H4 (cell line): ENCODE data around the gene ASL. TPM values are rescaled to one million over a fixed set of nuclear protein-coding genes. Genes with fewer than 3 reads are reported as not detected.
"Not testable (repeated sequence)": the region's sequence is repeated elsewhere in the genome, so short reads cannot be mapped to it uniquely, and the experiment has no call there.

Experiments
- DNase-seq: peaks from one replicate; pipeline ENCODE4 v3.0.0-alpha.2; 2015; ENCODE audit warnings: low spot score
- total RNA-seq: library from RNA; depleted of rRNA; stranded (reverse); fragments of >200 nt; shearing (Covaris generic); gene quantifications from 2 replicates; pipeline ENCODE4 v1.2.3, GENCODE V29; 2014; rRNA removed

ASL gene
- 48.8 and 50.2 TPM in 2 replicates for total RNA-seq

GRCh38 chr7:66075590-66076461 is at the start of gene ASL:
TSS of gene ASL (plus strand) at chr7:66075819. CDS start at chr7:66076082, 263 bp downstream.
- peak; percentile 90 for DNase-seq

- not testable (repeated sequence) for DNase-seq
Observed at GRCh38 chr7:66028342-66028741, 47.3 kb upstream of the ASL start.

- no peak for DNase-seq
Observed at GRCh38 chr7:66033471-66034385, 41.9 kb upstream of the ASL start.

- DNase-seq, result not testable (repeated sequence)
Observed at GRCh38 chr7:66034436-66035010, 41.1 kb upstream of the ASL start.

- no peak for DNase-seq
Observed at GRCh38 chr7:66036382-66036781, 39.2 kb upstream of the ASL start.

GRCh38 chr7:66036788-66037187 is 38.8 kb upstream of the ASL start:
- no peak for DNase-seq

GRCh38 chr7:66039094-66039670 is 36.4 kb upstream of the ASL start:
- no peak for DNase-seq

GRCh38 chr7:66043681-66044497 is 31.7 kb upstream of the ASL start:
- DNase-seq, result no peak

GRCh38 chr7:66044498-66044854 is 31.1 kb upstream of the ASL start:
- not testable (repeated sequence) for DNase-seq

GRCh38 chr7:66047426-66047825 is 28.2 kb upstream of the ASL start:
- peak; percentile 78 for DNase-seq

GRCh38 chr7:66049886-66050285 is 25.7 kb upstream of the ASL start:
- not testable (repeated sequence) for DNase-seq

GRCh38 chr7:66050337-66050957 is 25.2 kb upstream of the ASL start:
- no peak for DNase-seq

GRCh38 chr7:66050990-66051448 is 24.6 kb upstream of the ASL start:
- peak; percentile 99 for DNase-seq

GRCh38 chr7:66052447-66052846 is 23.2 kb upstream of the ASL start:
- no peak for DNase-seq

- no peak for DNase-seq
Observed at GRCh38 chr7:66054063-66054462, 21.6 kb upstream of the ASL start.

- no peak for DNase-seq
Observed at GRCh38 chr7:66055321-66055956, 20.2 kb upstream of the ASL start.

GRCh38 chr7:66060796-66061195 is 14.8 kb upstream of the ASL start:
- no peak for DNase-seq

- DNase-seq, result no peak
Observed at GRCh38 chr7:66069732-66070131, 5.9 kb upstream of the ASL start.

- DNase-seq, result no peak
Observed at GRCh38 chr7:66070222-66070621, 5.4 kb upstream of the ASL start.

GRCh38 chr7:66072208-66072607 is 3.4 kb upstream of the ASL start:
- not testable (repeated sequence) for DNase-seq
